Measurements from ENCODE around the gene VBP1. TPM values are rescaled to one million over a fixed set of nuclear protein-coding genes. Genes with fewer than 3 reads are reported as not detected.

The VBP1 gene
- total RNA-seq, 6 experiments from 2014 or later, result 62.8 to 69.5 (median 66.5) TPM

GRCh38 chrX:155225774-155226173 lies 9.5 kb downstream of the VBP1 start:
- Mint-ChIP-seq H3K27ac (no peak overlapping the region), H3K27me3 (ENCODE audit: insufficient read depth) (peaks cover 1% of the 10 kb centered on the region; the same call in 1 of the 2 replicates), H3K36me3 (ENCODE audit: low read depth) (peaks cover 20% of the 10 kb centered on the region; the same call in 1 of the 2 replicates), H3K4me1 (ENCODE audit: low read depth) (peaks cover 5% of the 10 kb centered on the region; the same call in 1 of the 2 replicates), H3K4me3 (no peak overlapping the region), H3K9me3 (no peaks in the 10 kb centered on the region)
- no peak for DNase-seq
- TF ChIP-seq, protein P1, sequence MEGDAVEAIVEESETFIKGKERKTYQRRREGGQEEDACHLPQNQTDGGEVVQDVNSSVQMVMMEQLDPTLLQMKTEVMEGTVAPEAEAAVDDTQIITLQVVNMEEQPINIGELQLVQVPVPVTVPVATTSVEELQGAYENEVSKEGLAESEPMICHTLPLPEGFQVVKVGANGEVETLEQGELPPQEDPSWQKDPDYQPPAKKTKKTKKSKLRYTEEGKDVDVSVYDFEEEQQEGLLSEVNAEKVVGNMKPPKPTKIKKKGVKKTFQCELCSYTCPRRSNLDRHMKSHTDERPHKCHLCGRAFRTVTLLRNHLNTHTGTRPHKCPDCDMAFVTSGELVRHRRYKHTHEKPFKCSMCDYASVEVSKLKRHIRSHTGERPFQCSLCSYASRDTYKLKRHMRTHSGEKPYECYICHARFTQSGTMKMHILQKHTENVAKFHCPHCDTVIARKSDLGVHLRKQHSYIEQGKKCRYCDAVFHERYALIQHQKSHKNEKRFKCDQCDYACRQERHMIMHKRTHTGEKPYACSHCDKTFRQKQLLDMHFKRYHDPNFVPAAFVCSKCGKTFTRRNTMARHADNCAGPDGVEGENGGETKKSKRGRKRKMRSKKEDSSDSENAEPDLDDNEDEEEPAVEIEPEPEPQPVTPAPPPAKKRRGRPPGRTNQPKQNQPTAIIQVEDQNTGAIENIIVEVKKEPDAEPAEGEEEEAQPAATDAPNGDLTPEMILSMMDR (IDR thresholded peaks at IDR 0.05), result no peak

DNA sequence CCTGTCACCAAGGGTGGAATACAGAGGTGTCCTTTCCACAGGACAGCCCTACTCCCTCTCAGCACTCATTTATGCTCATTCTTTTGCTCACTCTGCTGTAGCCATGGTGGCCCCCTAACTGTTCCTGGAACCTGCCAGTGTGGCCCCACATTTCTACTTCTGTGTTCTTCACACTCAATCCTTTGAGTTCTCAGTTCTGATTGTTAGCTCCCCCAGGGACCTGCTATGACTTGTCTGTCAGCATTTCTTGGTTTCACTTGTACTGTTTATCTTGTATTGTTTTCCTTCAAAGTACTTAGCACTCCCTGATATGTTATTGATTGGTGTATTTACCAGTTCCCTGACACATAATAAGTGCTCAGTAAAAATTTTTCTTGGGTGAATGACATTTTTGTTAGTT lies 14.9 kb downstream of the VBP1 start:
- peaks cover 18% of the 10 kb centered on the region; the same call in 1 of the 2 replicates for H3K36me3 Mint-ChIP-seq (ENCODE audit: low read depth)
- H3K9me3 Mint-ChIP-seq, result no peaks in the 10 kb centered on the region
- peaks cover 1% of the 10 kb centered on the region; the same call in 1 of the 2 replicates for H3K27me3 Mint-ChIP-seq (ENCODE audit: insufficient read depth)
- TF ChIP-seq, protein P1 (IDR thresholded peaks at IDR 0.05), result no peak
- H3K4me1 Mint-ChIP-seq (ENCODE audit: low read depth), result peaks cover 8% of the 10 kb centered on the region; the same call in 1 of the 2 replicates
- no peak for DNase-seq
- no peak overlapping the region for H3K4me3 Mint-ChIP-seq
- no peak overlapping the region for H3K27ac Mint-ChIP-seq

GRCh38 chrX:155235891-155236290 lies 19.6 kb downstream of the VBP1 start:
- H3K36me3 Mint-ChIP-seq (ENCODE audit: low read depth), result peaks cover 14% of the 10 kb centered on the region
- 0 out of 2 replicates have a peak, but pooled peaks cover 5% of the 10 kb centered on the region for H3K4me1 Mint-ChIP-seq (ENCODE audit: low read depth)
- H3K27me3 Mint-ChIP-seq (ENCODE audit: insufficient read depth), result no peaks in the 10 kb centered on the region
- no peak overlapping the region for H3K27ac Mint-ChIP-seq
- H3K9me3 Mint-ChIP-seq, result no peaks in the 10 kb centered on the region
- TF ChIP-seq, protein P1 (IDR thresholded peaks at IDR 0.05), result no peak
- no peak overlapping the region for H3K4me3 Mint-ChIP-seq
- no peak for DNase-seq

- no peak for DNase-seq
- Mint-ChIP-seq H3K27me3 (ENCODE audit: insufficient read depth) (no peaks in the 10 kb centered on the region), H3K27ac (no peak overlapping the region), H3K4me3 (no peak overlapping the region), H3K9me3 (no peaks in the 10 kb centered on the region), H3K4me1 (ENCODE audit: low read depth) (0 out of 2 replicates have a peak, but pooled peaks cover 5% of the 10 kb centered on the region), H3K36me3 (ENCODE audit: low read depth) (peaks cover 9% of the 10 kb centered on the region)
- TF ChIP-seq, protein P1 (IDR thresholded peaks at IDR 0.05), result no peak
Observed at GRCh38 chrX:155237719-155238118, 21.5 kb downstream of the VBP1 start.

DNA sequence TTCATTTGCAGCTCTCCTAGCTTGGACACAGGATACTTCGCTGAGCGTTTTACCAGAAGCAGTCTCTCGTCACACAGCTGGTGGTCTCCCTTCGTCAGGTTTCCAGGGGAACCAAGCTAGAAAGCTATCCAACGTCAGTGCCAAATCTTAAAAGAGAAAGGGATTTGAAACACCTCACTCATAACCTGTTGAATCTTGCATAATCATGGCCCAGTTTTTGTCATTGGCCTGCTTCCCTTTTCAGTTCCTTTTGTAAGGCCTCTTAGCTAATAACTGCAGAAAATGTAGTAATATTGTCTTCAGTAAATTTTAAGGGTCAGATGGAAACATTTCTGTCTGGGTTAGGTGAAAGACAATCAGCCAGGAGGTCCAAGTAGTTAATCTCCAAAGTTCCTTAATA lies 26.0 kb downstream of the VBP1 start:
- Mint-ChIP-seq H3K36me3 (ENCODE audit: low read depth) (peaks cover 7% of the 10 kb centered on the region), H3K27ac (no peak overlapping the region), H3K4me1 (ENCODE audit: low read depth) (no peaks in the 10 kb centered on the region), H3K4me3 (no peak overlapping the region), H3K9me3 (no peaks in the 10 kb centered on the region), H3K27me3 (ENCODE audit: insufficient read depth) (no peaks in the 10 kb centered on the region)
- no peak for DNase-seq
- TF ChIP-seq, protein P1 (IDR thresholded peaks at IDR 0.05), result no peak

- H3K4me3 Mint-ChIP-seq, result no peak overlapping the region
- no peak for DNase-seq
- TF ChIP-seq, protein P1 (IDR thresholded peaks at IDR 0.05), result no peak
- H3K27me3 Mint-ChIP-seq (ENCODE audit: insufficient read depth), result no peaks in the 10 kb centered on the region
- no peaks in the 10 kb centered on the region for H3K9me3 Mint-ChIP-seq
- no peaks in the 10 kb centered on the region for H3K4me1 Mint-ChIP-seq (ENCODE audit: low read depth)
- H3K36me3 Mint-ChIP-seq (ENCODE audit: low read depth), result no peaks in the 10 kb centered on the region
- H3K27ac Mint-ChIP-seq, result no peak overlapping the region
Observed at GRCh38 chrX:155246748-155247147, 30.5 kb downstream of the VBP1 start.

Measured in HFFc6 (cell line).